Retina (tissue), 1 donor: ENCODE measurements around the gene N4BP2.

ENCODE experiments used
- DNase-seq: peaks from one replicate; pipeline ENCODE4 v3.0.0-alpha.2; 2016

Gene N4BP2

GRCh38 chr4:40193578-40193977 is 136.9 kb downstream of the N4BP2 start:
- DNase-seq = no peak

GRCh38 chr4:40194602-40195161 is 138.0 kb downstream of the N4BP2 start:
- DNase-seq = no peak

GRCh38 chr4:40195182-40196177 is 138.8 kb downstream of the N4BP2 start:
- DNase-seq = no peak

- no peak for DNase-seq
Measured at GRCh38 chr4:40196272-40196671, 139.6 kb downstream of the N4BP2 start.

GRCh38 chr4:40196724-40197281 is 140.2 kb downstream of the N4BP2 start, which contains the start of gene RHOH:
RHOH (plus strand) TSS chr4:40197031; CDS start chr4:40243387, 46,356 bp downstream.
- DNase-seq = peak; percentile 24

- DNase-seq = no peak
Measured at GRCh38 chr4:40197879-40198689, 141.4 kb downstream of the N4BP2 start.

GRCh38 chr4:40199179-40199670 is 142.6 kb downstream of the N4BP2 start:
- no peak for DNase-seq

- DNase-seq = no peak
Measured at GRCh38 chr4:40199999-40200874, 143.6 kb downstream of the N4BP2 start.

- no peak for DNase-seq
Measured at GRCh38 chr4:40200875-40201801, 144.5 kb downstream of the N4BP2 start.

- no peak for DNase-seq
Measured at GRCh38 chr4:40201898-40202297, 145.2 kb downstream of the N4BP2 start.

- no peak for DNase-seq
Measured at GRCh38 chr4:40202474-40202873, 145.8 kb downstream of the N4BP2 start.

GRCh38 chr4:40204507-40205258 is 148.0 kb downstream of the N4BP2 start:
- DNase-seq = no peak

- no peak for DNase-seq
Measured at GRCh38 chr4:40205259-40206198, 148.9 kb downstream of the N4BP2 start.

GRCh38 chr4:40206426-40206825 is 149.8 kb downstream of the N4BP2 start:
- no peak for DNase-seq
